Thoracic aorta (tissue), 2 donors: Measurements from ENCODE around the gene SLC25A13. TPM values are rescaled to one million over a fixed set of nuclear protein-coding genes. Genes with fewer than 3 reads are reported as not detected.

Source experiments
- ATAC-seq: fragments of 150-250 bp; one replicate; pipeline ENCODE4 v1.8.0; 2017; ENCODE audit warnings: low read depth; ENCODE audit not compliant: insufficient number of reproducible peaks, low FRiP score
- DNase-seq: peaks from one replicate; pipeline ENCODE4 v3.0.0-alpha.2; 2020; ENCODE audit warnings: low spot score
- H3K27ac ChIP-seq, 2 donors: fragments of 200-600 bp; sonication (generic); 1 replicate in 1 of 2; 2 replicates in 1 of 2; pipeline ENCODE4 v1.5.1; 2016; ENCODE audit warnings: mild to moderate bottlenecking in 2 of 2, moderate library complexity in 2 of 2
- H3K27me3 ChIP-seq: fragments of 200-600 bp; sonication (generic); replicated peaks from 2 replicates; pipeline ENCODE4 v1.6.0; 2016; ENCODE audit warnings: mild to moderate bottlenecking; ENCODE audit not compliant: insufficient read depth
- H3K36me3 ChIP-seq: fragments of 200-600 bp; sonication (generic); one replicate; pipeline ENCODE4 v1.5.1; 2016
- H3K4me1 ChIP-seq, 2 donors: fragments of 200-600 bp; sonication (generic); 1 replicate in 1 of 2; 2 replicates in 1 of 2; pipeline versions ENCODE4 v1.5.1 to v1.6.0; 2016; ENCODE audit warnings: low read depth in 2 of 2, mild to moderate bottlenecking in 1 of 2; ENCODE audit not compliant: control insufficient read depth in 1 of 2
- H3K4me3 ChIP-seq: fragments of 200-600 bp; sonication (generic); 2 replicates; pipeline ENCODE4 v1.5.1; 2016; ENCODE audit warnings: mild to moderate bottlenecking
- H3K9me3 ChIP-seq: fragments of 200-600 bp; sonication (generic); 2 replicates; pipeline ENCODE4 v1.5.1; 2016
- total RNA-seq, 2 donors: library from RNA; depleted of rRNA; stranded (reverse); fragments of >200 nt; gene quantifications; one replicate each; pipeline versions ENCODE4 v1.1.0 to v1.2.3, GENCODE V29; 2016
- TF ChIP-seq, protein P1 (sequence below): fragments of 200-600 bp; sonication (generic); IDR thresholded peaks from one replicate; pipeline ENCODE4 v1.5.1; 2019; ENCODE audit warnings: antibody characterized with exemption

Gene SLC25A13
- total RNA-seq, 2 donors from 2014 or later: 18.5 to 24.2 TPM

DNA sequence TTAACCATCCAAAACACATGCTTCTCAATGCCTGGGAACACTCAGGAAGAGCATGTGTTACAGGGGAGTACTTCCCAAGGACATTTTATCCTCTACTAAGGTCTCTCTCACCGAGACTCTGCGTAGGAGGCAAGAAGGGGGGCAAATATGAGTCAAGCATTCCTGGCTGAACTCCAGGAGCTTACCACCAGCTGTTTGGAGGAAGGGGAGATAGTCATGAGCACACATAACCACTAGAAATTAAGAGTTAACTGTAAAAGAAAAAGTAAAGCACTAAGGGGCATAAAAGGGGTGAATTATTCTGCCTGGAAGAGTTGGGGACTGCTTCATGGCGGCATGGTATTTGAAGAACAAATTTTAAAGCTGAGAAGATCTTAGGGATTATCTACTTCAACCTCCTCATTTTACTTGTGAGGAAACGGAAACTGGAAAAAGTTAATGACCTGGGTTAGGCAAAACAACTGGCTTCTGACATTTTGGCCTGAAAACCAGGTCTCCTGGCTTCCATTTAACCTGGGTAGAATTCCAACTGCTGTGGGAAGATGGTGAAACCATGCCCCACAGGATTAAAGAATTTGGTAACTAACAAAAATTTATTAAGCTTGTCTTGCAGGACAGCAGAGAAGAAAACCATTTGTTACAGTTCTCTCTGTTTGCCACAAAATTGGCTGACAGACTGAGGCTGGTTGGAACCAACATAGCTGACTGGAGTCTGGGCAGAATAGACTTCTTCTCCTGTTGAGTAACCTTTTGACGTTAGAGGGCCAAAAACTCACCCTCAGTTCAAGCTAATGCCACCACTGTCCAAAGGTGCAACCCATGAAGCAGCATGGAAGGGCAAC lies 85.5 kb downstream of the SLC25A13 start:
- peak; percentile 7 for DNase-seq
- Histone ChIP-seq H3K36me3 (peaks cover 2% of the 10 kb centered on the region), H3K4me1 (peaks cover 13 to 17% of the 10 kb centered on the region in 2 donors), H3K9me3 (no peaks in the 10 kb centered on the region), H3K27me3 (no peaks in the 10 kb centered on the region), H3K4me3 (no peak overlapping the region), H3K27ac (peak overlapping the region; percentile 11 to 60)
- TF ChIP-seq, protein P1, sequence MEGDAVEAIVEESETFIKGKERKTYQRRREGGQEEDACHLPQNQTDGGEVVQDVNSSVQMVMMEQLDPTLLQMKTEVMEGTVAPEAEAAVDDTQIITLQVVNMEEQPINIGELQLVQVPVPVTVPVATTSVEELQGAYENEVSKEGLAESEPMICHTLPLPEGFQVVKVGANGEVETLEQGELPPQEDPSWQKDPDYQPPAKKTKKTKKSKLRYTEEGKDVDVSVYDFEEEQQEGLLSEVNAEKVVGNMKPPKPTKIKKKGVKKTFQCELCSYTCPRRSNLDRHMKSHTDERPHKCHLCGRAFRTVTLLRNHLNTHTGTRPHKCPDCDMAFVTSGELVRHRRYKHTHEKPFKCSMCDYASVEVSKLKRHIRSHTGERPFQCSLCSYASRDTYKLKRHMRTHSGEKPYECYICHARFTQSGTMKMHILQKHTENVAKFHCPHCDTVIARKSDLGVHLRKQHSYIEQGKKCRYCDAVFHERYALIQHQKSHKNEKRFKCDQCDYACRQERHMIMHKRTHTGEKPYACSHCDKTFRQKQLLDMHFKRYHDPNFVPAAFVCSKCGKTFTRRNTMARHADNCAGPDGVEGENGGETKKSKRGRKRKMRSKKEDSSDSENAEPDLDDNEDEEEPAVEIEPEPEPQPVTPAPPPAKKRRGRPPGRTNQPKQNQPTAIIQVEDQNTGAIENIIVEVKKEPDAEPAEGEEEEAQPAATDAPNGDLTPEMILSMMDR: no peak
- ATAC-seq: peak; percentile 51

DNA sequence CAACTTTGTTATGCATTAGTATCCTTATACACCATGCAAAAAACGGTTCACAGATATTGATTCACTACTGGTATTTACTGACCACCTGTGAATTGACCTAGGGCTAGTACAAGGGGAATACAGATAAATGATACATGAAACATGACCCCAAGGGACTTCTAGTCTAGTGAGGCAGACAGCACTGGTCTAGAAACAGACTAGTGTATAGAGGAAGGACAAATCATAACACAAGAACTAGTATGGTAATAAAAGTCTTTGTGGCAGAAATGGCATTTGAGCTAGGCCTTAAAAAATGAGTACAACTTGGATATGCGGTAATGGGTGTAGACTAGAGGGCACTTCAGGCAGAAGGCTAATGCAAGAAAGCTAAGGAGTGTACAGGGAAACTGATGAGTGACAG lies 86.6 kb downstream of the SLC25A13 start:
- Histone ChIP-seq H3K27me3 (no peaks in the 10 kb centered on the region), H3K27ac (peak overlapping the region in 1 of 2 donors; percentile 10), H3K36me3 (peaks cover 2% of the 10 kb centered on the region), H3K9me3 (no peaks in the 10 kb centered on the region), H3K4me3 (no peak overlapping the region), H3K4me1 (peaks cover 13 to 17% of the 10 kb centered on the region in 2 donors)
- ATAC-seq (no peak), DNase-seq (no peak)
- TF ChIP-seq, protein P1: no peak

DNA sequence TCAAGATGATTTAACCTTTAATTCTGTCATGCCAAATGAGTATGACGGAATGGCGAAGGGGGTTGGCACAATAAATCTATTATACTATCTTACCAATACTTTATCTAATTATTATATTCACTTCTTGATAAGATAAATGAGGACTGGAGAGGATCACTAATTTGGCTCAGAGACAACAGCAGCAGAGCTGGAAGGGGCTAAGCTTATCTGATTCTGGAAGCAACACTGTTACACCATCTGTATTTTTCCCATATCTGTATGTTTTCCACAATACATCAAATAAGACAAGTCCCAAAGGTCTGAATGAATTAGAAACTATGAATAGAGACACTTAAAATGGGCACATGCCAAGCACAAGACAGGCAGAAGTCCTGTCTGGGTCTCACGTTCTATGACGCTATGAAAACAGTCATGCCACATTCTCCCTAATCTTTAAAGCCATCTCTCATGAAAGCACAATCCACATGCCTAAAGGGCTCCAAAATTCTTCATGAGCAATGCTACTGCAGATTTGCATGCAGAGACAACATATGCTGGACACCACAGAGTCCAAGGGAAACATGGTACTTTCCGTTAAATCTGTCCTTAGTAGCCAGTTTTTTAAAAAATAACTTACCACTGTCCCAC lies 88.3 kb downstream of the SLC25A13 start:
- H3K27ac ChIP-seq: no peak overlapping the region
- DNase-seq (no peak), ATAC-seq (no peak)
- no peak overlapping the region for H3K4me3 ChIP-seq
- no peaks in the 10 kb centered on the region for H3K27me3 ChIP-seq
- TF ChIP-seq, protein P1: no peak
- peaks cover 2% of the 10 kb centered on the region for H3K36me3 ChIP-seq
- H3K4me1 ChIP-seq: peaks cover 13 to 17% of the 10 kb centered on the region in 2 donors
- H3K9me3 ChIP-seq: no peaks in the 10 kb centered on the region

DNA sequence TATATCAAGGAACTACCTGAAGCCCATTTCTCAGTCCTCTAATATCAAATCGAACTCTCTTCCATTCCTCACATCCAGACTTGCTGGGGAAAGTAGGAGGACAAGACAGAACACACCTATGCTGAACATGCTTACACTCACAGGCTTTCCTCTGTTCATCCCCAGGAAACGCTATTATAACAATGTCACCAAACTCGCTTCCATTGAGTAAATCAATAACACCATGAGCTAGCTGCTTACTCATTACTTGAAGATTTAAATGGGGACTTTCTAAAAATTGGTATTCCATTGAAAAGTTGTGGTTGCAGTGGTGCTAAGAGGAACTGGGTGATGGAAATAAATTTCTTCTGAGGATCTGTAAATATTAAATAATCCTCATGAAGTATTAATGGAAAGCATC lies 88.8 kb downstream of the SLC25A13 start:
- Histone ChIP-seq H3K36me3 (peaks cover 2% of the 10 kb centered on the region), H3K4me1 (peaks cover 13 to 17% of the 10 kb centered on the region in 2 donors), H3K4me3 (no peak overlapping the region), H3K27me3 (no peaks in the 10 kb centered on the region), H3K27ac (no peak overlapping the region), H3K9me3 (no peaks in the 10 kb centered on the region)
- ATAC-seq: no peak
- DNase-seq: no peak
- TF ChIP-seq, protein P1: no peak

DNA sequence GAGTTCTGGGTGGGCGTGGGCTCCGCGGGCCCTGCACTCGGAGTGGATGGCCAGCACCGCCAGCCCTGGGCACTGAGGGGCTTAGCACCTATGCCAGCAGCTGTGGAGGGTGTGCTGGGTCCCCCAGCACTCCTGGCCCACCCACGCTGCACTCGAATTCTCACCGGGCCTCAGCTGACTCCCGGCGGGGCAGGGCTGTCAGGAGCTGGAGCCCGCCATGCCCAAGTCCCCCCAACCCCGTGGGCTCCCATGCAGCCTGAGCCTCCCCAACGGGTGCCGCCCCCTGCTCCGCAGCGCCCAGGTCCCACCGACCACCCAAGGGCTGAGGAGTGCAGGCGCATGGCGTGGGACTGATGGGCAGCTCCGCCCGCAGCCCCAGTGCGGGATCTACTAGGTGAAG lies 93.1 kb downstream of the SLC25A13 start:
- H3K27ac ChIP-seq: no peak overlapping the region
- TF ChIP-seq, protein P1: no peak
- DNase-seq: no peak
- peaks cover 2% of the 10 kb centered on the region for H3K36me3 ChIP-seq
- no peaks in the 10 kb centered on the region for H3K27me3 ChIP-seq
- H3K4me3 ChIP-seq: no peak overlapping the region
- H3K9me3 ChIP-seq: no peaks in the 10 kb centered on the region
- ATAC-seq: no peak
- H3K4me1 ChIP-seq: no peaks in the 10 kb centered on the region
